ENCODE results near the gene AFF2. TPM values are rescaled to one million over a fixed set of nuclear protein-coding genes. Genes with fewer than 3 reads are reported as not detected.

The AFF2 gene
- polyA plus RNA-seq, 1 experiment, result 0.04 TPM

GRCh38 chrX:148593146-148593545, 92.7 kb downstream of the AFF2 start:
- Histone ChIP-seq H3K27ac (ENCODE audit: low read depth, low read length) (no peak overlapping the region), H3K9me3 (ENCODE audit: control insufficient read depth, insufficient read depth, low read length) (no peaks in the 10 kb centered on the region), H3K4me3 (ENCODE audit: low read depth, low read length) (no peak overlapping the region), H3K27me3 (ENCODE audit: control insufficient read depth, insufficient read depth, low read length) (no peaks in the 10 kb centered on the region)
- TF ChIP-seq, protein P1, sequence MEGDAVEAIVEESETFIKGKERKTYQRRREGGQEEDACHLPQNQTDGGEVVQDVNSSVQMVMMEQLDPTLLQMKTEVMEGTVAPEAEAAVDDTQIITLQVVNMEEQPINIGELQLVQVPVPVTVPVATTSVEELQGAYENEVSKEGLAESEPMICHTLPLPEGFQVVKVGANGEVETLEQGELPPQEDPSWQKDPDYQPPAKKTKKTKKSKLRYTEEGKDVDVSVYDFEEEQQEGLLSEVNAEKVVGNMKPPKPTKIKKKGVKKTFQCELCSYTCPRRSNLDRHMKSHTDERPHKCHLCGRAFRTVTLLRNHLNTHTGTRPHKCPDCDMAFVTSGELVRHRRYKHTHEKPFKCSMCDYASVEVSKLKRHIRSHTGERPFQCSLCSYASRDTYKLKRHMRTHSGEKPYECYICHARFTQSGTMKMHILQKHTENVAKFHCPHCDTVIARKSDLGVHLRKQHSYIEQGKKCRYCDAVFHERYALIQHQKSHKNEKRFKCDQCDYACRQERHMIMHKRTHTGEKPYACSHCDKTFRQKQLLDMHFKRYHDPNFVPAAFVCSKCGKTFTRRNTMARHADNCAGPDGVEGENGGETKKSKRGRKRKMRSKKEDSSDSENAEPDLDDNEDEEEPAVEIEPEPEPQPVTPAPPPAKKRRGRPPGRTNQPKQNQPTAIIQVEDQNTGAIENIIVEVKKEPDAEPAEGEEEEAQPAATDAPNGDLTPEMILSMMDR (IDR thresholded peaks at IDR 0.05; ENCODE audit: low read depth, low read length), result no peak
- ChIA-PET CTCF (no interaction called here), POLR2A (no interaction called here)
- DNase-seq (ENCODE audit: low read depth, low spot score), result no peak

GRCh38 chrX:148593987-148594386, 93.6 kb downstream of the AFF2 start:
- no peaks in the 10 kb centered on the region for H3K27me3 ChIP-seq (ENCODE audit: control insufficient read depth, insufficient read depth, low read length)
- no peak overlapping the region for H3K4me3 ChIP-seq (ENCODE audit: low read depth, low read length)
- ChIA-PET CTCF (no interaction called here), POLR2A (no interaction called here)
- no peak for DNase-seq (ENCODE audit: low read depth, low spot score)
- no peaks in the 10 kb centered on the region for H3K9me3 ChIP-seq (ENCODE audit: control insufficient read depth, insufficient read depth, low read length)
- TF ChIP-seq, protein P1 (IDR thresholded peaks at IDR 0.05; ENCODE audit: low read depth, low read length), result no peak
- H3K27ac ChIP-seq (ENCODE audit: low read depth, low read length), result no peak overlapping the region

DNA sequence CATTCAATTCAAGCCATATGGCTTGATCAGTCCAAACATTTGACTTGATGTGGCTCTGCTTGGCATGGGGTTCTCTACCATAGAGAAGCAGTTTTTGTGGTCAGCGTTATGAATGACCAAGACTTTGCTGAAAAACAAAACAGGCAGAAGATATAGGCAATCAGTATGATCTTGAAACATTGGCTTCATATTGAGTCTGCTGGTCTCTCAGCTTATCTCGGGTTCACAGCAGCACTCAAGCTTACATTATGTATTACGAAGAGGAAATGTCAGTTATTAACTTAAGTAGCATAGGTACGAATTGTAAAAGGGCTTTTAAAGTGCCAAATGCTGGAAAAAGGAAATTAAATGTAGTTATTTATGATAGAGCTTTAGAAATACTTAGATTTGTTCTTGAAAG, 99.0 kb downstream of the AFF2 start:
- ChIA-PET CTCF (no interaction called here), POLR2A (no interaction called here)
- no peak overlapping the region for H3K27ac ChIP-seq (ENCODE audit: low read depth, low read length)
- no peaks in the 10 kb centered on the region for H3K9me3 ChIP-seq (ENCODE audit: control insufficient read depth, insufficient read depth, low read length)
- TF ChIP-seq, protein P1 (IDR thresholded peaks at IDR 0.05; ENCODE audit: low read depth, low read length), result no peak
- H3K27me3 ChIP-seq (ENCODE audit: control insufficient read depth, insufficient read depth, low read length), result no peaks in the 10 kb centered on the region
- no peak overlapping the region for H3K4me3 ChIP-seq (ENCODE audit: low read depth, low read length)
- DNase-seq (ENCODE audit: low read depth, low spot score), result no peak

DNA sequence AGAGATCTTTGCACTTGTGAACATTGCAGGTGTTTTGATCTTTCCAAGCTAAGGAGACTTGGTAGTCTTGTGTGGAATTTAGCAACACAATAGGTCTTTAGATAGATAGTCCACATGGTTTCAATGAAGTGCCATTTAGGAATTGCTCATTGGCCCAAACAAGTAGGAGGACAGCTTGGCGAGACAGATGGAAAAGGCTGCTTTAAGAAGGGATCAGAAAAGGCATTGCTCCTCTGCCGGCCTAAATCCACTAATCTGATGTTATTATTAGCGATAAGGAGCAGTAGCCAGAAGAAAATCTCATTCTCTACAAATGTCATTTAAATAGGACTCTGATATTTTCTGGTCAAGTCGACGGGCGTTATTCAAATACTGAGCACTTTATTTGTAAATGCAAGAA, 99.7 kb downstream of the AFF2 start:
- DNase-seq (ENCODE audit: low read depth, low spot score), result no peak
- Histone ChIP-seq H3K27ac (ENCODE audit: low read depth, low read length) (no peak overlapping the region), H3K9me3 (ENCODE audit: control insufficient read depth, insufficient read depth, low read length) (no peaks in the 10 kb centered on the region), H3K4me3 (ENCODE audit: low read depth, low read length) (no peak overlapping the region), H3K27me3 (ENCODE audit: control insufficient read depth, insufficient read depth, low read length) (no peaks in the 10 kb centered on the region)
- TF ChIP-seq, protein P1 (IDR thresholded peaks at IDR 0.05; ENCODE audit: low read depth, low read length), result no peak
- ChIA-PET CTCF (no interaction called here), POLR2A (no interaction called here)

DNA sequence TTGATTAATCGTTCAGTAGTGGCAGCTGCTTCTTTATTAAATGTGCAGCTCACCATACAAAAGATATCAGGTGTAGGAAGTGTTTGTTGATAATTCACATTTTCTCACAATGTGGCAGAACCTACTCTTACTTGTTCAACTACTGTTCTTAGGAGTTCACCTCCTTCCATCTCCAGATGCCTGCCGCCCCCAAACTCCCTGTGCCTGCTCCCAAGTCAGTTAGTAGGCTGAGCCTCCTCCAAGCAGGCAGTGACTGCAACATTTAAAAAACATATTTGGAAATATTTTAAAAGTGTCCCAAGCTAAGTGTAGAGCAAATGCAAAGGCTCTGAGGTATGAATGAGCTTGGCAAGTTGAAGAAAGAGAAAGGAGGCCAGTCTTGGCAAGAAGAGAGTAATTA, 100.2 kb downstream of the AFF2 start:
- ChIA-PET CTCF (no interaction called here), POLR2A (no interaction called here)
- TF ChIP-seq, protein P1 (IDR thresholded peaks at IDR 0.05; ENCODE audit: low read depth, low read length), result no peak
- DNase-seq (ENCODE audit: low read depth, low spot score), result no peak
- Histone ChIP-seq H3K27ac (ENCODE audit: low read depth, low read length) (no peak overlapping the region), H3K27me3 (ENCODE audit: control insufficient read depth, insufficient read depth, low read length) (no peaks in the 10 kb centered on the region), H3K4me3 (ENCODE audit: low read depth, low read length) (no peak overlapping the region), H3K9me3 (ENCODE audit: control insufficient read depth, insufficient read depth, low read length) (no peaks in the 10 kb centered on the region)
